ENCODE measurements around the gene PRDM13.
A peak's percentile ranks its signal among the peaks of the same experiment; 100 is the strongest.
"Not testable (repeated sequence)": the region's sequence is repeated elsewhere in the genome, so short reads cannot be mapped to it uniquely, and the experiment has no call there.

Gene PRDM13

GRCh38 chr6:99590728-99591672, 15.6 kb upstream of the PRDM13 start:
- H3K4me3 ChIP-seq (ENCODE audit: low read length) = no peak overlapping the region
- TF ChIP-seq ZNF274 (IDR thresholded peaks at IDR 0.05; ENCODE audit: low read depth, low read length) = no peak

GRCh38 chr6:99591673-99592364, 14.8 kb upstream of the PRDM13 start:
- H3K4me3 ChIP-seq (ENCODE audit: low read length) = no peak overlapping the region
- no peak for TF ChIP-seq ZNF274 (IDR thresholded peaks at IDR 0.05; ENCODE audit: low read depth, low read length)

- H3K4me3 ChIP-seq (ENCODE audit: low read length) = no peak overlapping the region
- no peak for TF ChIP-seq ZNF274 (IDR thresholded peaks at IDR 0.05; ENCODE audit: low read depth, low read length)
Measured at GRCh38 chr6:99592900-99593299, 13.7 kb upstream of the PRDM13 start.

- H3K4me3 ChIP-seq (ENCODE audit: low read length) = not testable (repeated sequence)
Measured at GRCh38 chr6:99594696-99595095, 11.9 kb upstream of the PRDM13 start.

GRCh38 chr6:99602520-99603420, 3.9 kb upstream of the PRDM13 start:
- TF ChIP-seq ZNF274 (IDR thresholded peaks at IDR 0.05; ENCODE audit: low read depth, low read length) = no peak
- peak overlapping the region; percentile 13; the same call in 1 of the 2 replicates for H3K4me3 ChIP-seq (ENCODE audit: low read length)

GRCh38 chr6:99603421-99604165, 3.0 kb upstream of the PRDM13 start:
- no peak for TF ChIP-seq ZNF274 (IDR thresholded peaks at IDR 0.05; ENCODE audit: low read depth, low read length)
- H3K4me3 ChIP-seq (ENCODE audit: low read length) = peak overlapping the region; percentile 59; the same call in 1 of the 2 replicates

GRCh38 chr6:99604166-99605073, 2.2 kb upstream of the PRDM13 start:
- no peak for TF ChIP-seq ZNF274 (IDR thresholded peaks at IDR 0.05; ENCODE audit: low read depth, low read length)
- peak overlapping the region; percentile 59; the same call in 1 of the 2 replicates for H3K4me3 ChIP-seq (ENCODE audit: low read length)

GRCh38 chr6:99605074-99605734, 1.4 kb upstream of the PRDM13 start:
- no peak for TF ChIP-seq ZNF274 (IDR thresholded peaks at IDR 0.05; ENCODE audit: low read depth, low read length)
- no peak overlapping the region for H3K4me3 ChIP-seq (ENCODE audit: low read length)

- no peak overlapping the region for H3K4me3 ChIP-seq (ENCODE audit: low read length)
- no peak for TF ChIP-seq ZNF274 (IDR thresholded peaks at IDR 0.05; ENCODE audit: low read depth, low read length)
Measured at GRCh38 chr6:99605911-99606655, 550 bp upstream of the PRDM13 start.

GRCh38 chr6:99607416-99608036, 893 bp downstream of the PRDM13 start:
- H3K4me3 ChIP-seq (ENCODE audit: low read length) = no peak overlapping the region
- no peak for TF ChIP-seq ZNF274 (IDR thresholded peaks at IDR 0.05; ENCODE audit: low read depth, low read length)
